ENCODE results near the gene USH2A.

DNA sequence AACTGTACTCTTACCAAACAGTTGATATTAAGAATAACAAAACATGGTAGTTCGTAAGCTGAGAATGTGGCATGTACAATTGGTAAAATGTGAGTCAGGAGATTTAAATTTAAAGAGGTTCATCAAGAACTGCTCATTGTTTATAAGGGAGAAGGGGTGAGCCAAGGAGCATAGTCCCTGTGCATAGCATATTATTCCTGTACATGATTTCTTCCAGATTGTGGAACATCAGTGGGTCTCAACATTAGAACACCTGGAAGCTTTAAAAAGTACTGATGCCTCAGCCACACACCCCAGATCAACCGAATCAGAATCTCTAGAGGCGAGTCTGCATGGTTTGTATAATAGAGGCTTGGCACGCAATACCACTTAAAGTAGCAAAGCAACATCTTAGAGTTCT, 800.1 kb downstream of the USH2A start:
- TF ChIP-seq CTCF (IDR thresholded peaks at IDR 0.05) (no peak), POLR2A (IDR thresholded peaks at IDR 0.05) (no peak)

Measured in prostate gland (tissue), 2 donors.